Measurements from ENCODE around the gene HSF2BP.

HSF2BP gene

GRCh38 chr21:43635436-43635835, 23.9 kb downstream of the HSF2BP start:
- H3K27ac ChIP-seq (ENCODE audit: low read depth, low read length) = no peak overlapping the region
- peaks cover 12% of the 10 kb centered on the region for H3K4me1 ChIP-seq (ENCODE audit: control insufficient read depth, insufficient read depth, low read length, unreplicated experiment)
- H3K27me3 ChIP-seq (ENCODE audit: insufficient read depth, low read length) = no peaks in the 10 kb centered on the region
- H3K36me3 ChIP-seq (ENCODE audit: insufficient read depth, low read length) = no peaks in the 10 kb centered on the region
- no peak overlapping the region for H2AFZ ChIP-seq (ENCODE audit: low read length, unreplicated experiment)
- H3K4me3 ChIP-seq (ENCODE audit: low read depth, low read length) = no peak overlapping the region
- H3K79me2 ChIP-seq (ENCODE audit: control insufficient read depth, insufficient read depth, low read length, unreplicated experiment) = no peaks in the 10 kb centered on the region

GRCh38 chr21:43634618-43635017, 24.7 kb downstream of the HSF2BP start:
- H3K4me3 ChIP-seq (ENCODE audit: low read depth, low read length) = no peak overlapping the region
- no peak overlapping the region for H3K27ac ChIP-seq (ENCODE audit: low read depth, low read length)
- no peak overlapping the region for H2AFZ ChIP-seq (ENCODE audit: low read length, unreplicated experiment)
- H3K4me1 ChIP-seq (ENCODE audit: control insufficient read depth, insufficient read depth, low read length, unreplicated experiment) = peaks cover 4% of the 10 kb centered on the region
- H3K79me2 ChIP-seq (ENCODE audit: control insufficient read depth, insufficient read depth, low read length, unreplicated experiment) = no peaks in the 10 kb centered on the region
- H3K36me3 ChIP-seq (ENCODE audit: insufficient read depth, low read length) = no peaks in the 10 kb centered on the region
- no peaks in the 10 kb centered on the region for H3K27me3 ChIP-seq (ENCODE audit: insufficient read depth, low read length)

- Histone ChIP-seq H3K27me3 (ENCODE audit: insufficient read depth, low read length) (no peaks in the 10 kb centered on the region), H3K36me3 (ENCODE audit: insufficient read depth, low read length) (0 out of 2 replicates have a peak, but pooled peaks cover 9% of the 10 kb centered on the region), H3K27ac (ENCODE audit: low read depth, low read length) (no peak overlapping the region), H3K79me2 (ENCODE audit: control insufficient read depth, insufficient read depth, low read length, unreplicated experiment) (no peaks in the 10 kb centered on the region), H3K4me1 (ENCODE audit: control insufficient read depth, insufficient read depth, low read length, unreplicated experiment) (no peaks in the 10 kb centered on the region), H3K4me3 (ENCODE audit: low read depth, low read length) (no peak overlapping the region), H2AFZ (ENCODE audit: low read length, unreplicated experiment) (no peak overlapping the region)
Measured at GRCh38 chr21:43632373-43632905, 26.8 kb downstream of the HSF2BP start.

GRCh38 chr21:43631411-43632107, 27.7 kb downstream of the HSF2BP start:
- Histone ChIP-seq H3K36me3 (ENCODE audit: insufficient read depth, low read length) (0 out of 2 replicates have a peak, but pooled peaks cover 9% of the 10 kb centered on the region), H3K27ac (ENCODE audit: low read depth, low read length) (no peak overlapping the region), H3K27me3 (ENCODE audit: insufficient read depth, low read length) (no peaks in the 10 kb centered on the region), H3K4me3 (ENCODE audit: low read depth, low read length) (no peak overlapping the region), H3K79me2 (ENCODE audit: control insufficient read depth, insufficient read depth, low read length, unreplicated experiment) (no peaks in the 10 kb centered on the region), H2AFZ (ENCODE audit: low read length, unreplicated experiment) (no peak overlapping the region), H3K4me1 (ENCODE audit: control insufficient read depth, insufficient read depth, low read length, unreplicated experiment) (no peaks in the 10 kb centered on the region)

- H3K4me3 ChIP-seq (ENCODE audit: low read depth, low read length) = no peak overlapping the region
- H3K27ac ChIP-seq (ENCODE audit: low read depth, low read length) = no peak overlapping the region
- H3K36me3 ChIP-seq (ENCODE audit: insufficient read depth, low read length) = 0 out of 2 replicates have a peak, but pooled peaks cover 9% of the 10 kb centered on the region
- no peaks in the 10 kb centered on the region for H3K4me1 ChIP-seq (ENCODE audit: control insufficient read depth, insufficient read depth, low read length, unreplicated experiment)
- H3K27me3 ChIP-seq (ENCODE audit: insufficient read depth, low read length) = no peaks in the 10 kb centered on the region
- no peaks in the 10 kb centered on the region for H3K79me2 ChIP-seq (ENCODE audit: control insufficient read depth, insufficient read depth, low read length, unreplicated experiment)
- no peak overlapping the region for H2AFZ ChIP-seq (ENCODE audit: low read length, unreplicated experiment)
Measured at GRCh38 chr21:43627527-43627926, 31.8 kb downstream of the HSF2BP start.

GRCh38 chr21:43626390-43626789, 32.9 kb downstream of the HSF2BP start:
- Histone ChIP-seq H3K27me3 (ENCODE audit: insufficient read depth, low read length) (no peaks in the 10 kb centered on the region), H3K4me3 (ENCODE audit: low read depth, low read length) (no peak overlapping the region), H3K4me1 (ENCODE audit: control insufficient read depth, insufficient read depth, low read length, unreplicated experiment) (no peaks in the 10 kb centered on the region), H3K36me3 (ENCODE audit: insufficient read depth, low read length) (0 out of 2 replicates have a peak, but pooled peaks cover 9% of the 10 kb centered on the region), H2AFZ (ENCODE audit: low read length, unreplicated experiment) (no peak overlapping the region), H3K79me2 (ENCODE audit: control insufficient read depth, insufficient read depth, low read length, unreplicated experiment) (no peaks in the 10 kb centered on the region), H3K27ac (ENCODE audit: low read depth, low read length) (no peak overlapping the region)

GRCh38 chr21:43624339-43624738, 34.9 kb downstream of the HSF2BP start:
- no peaks in the 10 kb centered on the region for H3K27me3 ChIP-seq (ENCODE audit: insufficient read depth, low read length)
- H3K27ac ChIP-seq (ENCODE audit: low read depth, low read length) = no peak overlapping the region
- H3K4me3 ChIP-seq (ENCODE audit: low read depth, low read length) = no peak overlapping the region
- no peak overlapping the region for H2AFZ ChIP-seq (ENCODE audit: low read length, unreplicated experiment)
- no peaks in the 10 kb centered on the region for H3K79me2 ChIP-seq (ENCODE audit: control insufficient read depth, insufficient read depth, low read length, unreplicated experiment)
- H3K36me3 ChIP-seq (ENCODE audit: insufficient read depth, low read length) = 0 out of 2 replicates have a peak, but pooled peaks cover 9% of the 10 kb centered on the region
- H3K4me1 ChIP-seq (ENCODE audit: control insufficient read depth, insufficient read depth, low read length, unreplicated experiment) = no peaks in the 10 kb centered on the region

- no peaks in the 10 kb centered on the region for H3K4me1 ChIP-seq (ENCODE audit: control insufficient read depth, insufficient read depth, low read length, unreplicated experiment)
- no peak overlapping the region for H2AFZ ChIP-seq (ENCODE audit: low read length, unreplicated experiment)
- H3K27me3 ChIP-seq (ENCODE audit: insufficient read depth, low read length) = no peaks in the 10 kb centered on the region
- no peak overlapping the region for H3K4me3 ChIP-seq (ENCODE audit: low read depth, low read length)
- H3K79me2 ChIP-seq (ENCODE audit: control insufficient read depth, insufficient read depth, low read length, unreplicated experiment) = no peaks in the 10 kb centered on the region
- 0 out of 2 replicates have a peak, but pooled peaks cover 9% of the 10 kb centered on the region for H3K36me3 ChIP-seq (ENCODE audit: insufficient read depth, low read length)
- no peak overlapping the region for H3K27ac ChIP-seq (ENCODE audit: low read depth, low read length)
Measured at GRCh38 chr21:43623588-43623987, 35.7 kb downstream of the HSF2BP start.

GRCh38 chr21:43622796-43623195, 36.5 kb downstream of the HSF2BP start:
- H2AFZ ChIP-seq (ENCODE audit: low read length, unreplicated experiment) = no peak overlapping the region
- no peak overlapping the region for H3K27ac ChIP-seq (ENCODE audit: low read depth, low read length)
- no peak overlapping the region for H3K4me3 ChIP-seq (ENCODE audit: low read depth, low read length)

GRCh38 chr21:43619856-43620255, 39.4 kb downstream of the HSF2BP start:
- Histone ChIP-seq H3K27ac (ENCODE audit: low read depth, low read length) (no peak overlapping the region), H3K4me3 (ENCODE audit: low read depth, low read length) (no peak overlapping the region), H3K4me1 (ENCODE audit: control insufficient read depth, insufficient read depth, low read length, unreplicated experiment) (no peaks in the 10 kb centered on the region), H3K27me3 (ENCODE audit: insufficient read depth, low read length) (no peaks in the 10 kb centered on the region), H2AFZ (ENCODE audit: low read length, unreplicated experiment) (no peak overlapping the region), H3K36me3 (ENCODE audit: insufficient read depth, low read length) (no peaks in the 10 kb centered on the region), H3K79me2 (ENCODE audit: control insufficient read depth, insufficient read depth, low read length, unreplicated experiment) (no peaks in the 10 kb centered on the region)

More at GRCh38 chr21:43622796-43623195, 36.5 kb downstream of the HSF2BP start:
- H3K36me3 ChIP-seq (ENCODE audit: insufficient read depth, low read length) = 0 out of 2 replicates have a peak, but pooled peaks cover 3% of the 10 kb centered on the region
- H3K27me3 ChIP-seq (ENCODE audit: insufficient read depth, low read length) = no peaks in the 10 kb centered on the region
- no peaks in the 10 kb centered on the region for H3K4me1 ChIP-seq (ENCODE audit: control insufficient read depth, insufficient read depth, low read length, unreplicated experiment)
- H3K79me2 ChIP-seq (ENCODE audit: control insufficient read depth, insufficient read depth, low read length, unreplicated experiment) = no peaks in the 10 kb centered on the region

- no peak overlapping the region for H3K27ac ChIP-seq (ENCODE audit: low read depth, low read length)
Measured at GRCh38 chr21:43619344-43619743, 39.9 kb downstream of the HSF2BP start.

More at GRCh38 chr21:43619344-43619743, 39.9 kb downstream of the HSF2BP start:
- Histone ChIP-seq H3K4me3 (ENCODE audit: low read depth, low read length) (no peak overlapping the region), H3K36me3 (ENCODE audit: insufficient read depth, low read length) (no peaks in the 10 kb centered on the region), H3K27me3 (ENCODE audit: insufficient read depth, low read length) (no peaks in the 10 kb centered on the region), H2AFZ (ENCODE audit: low read length, unreplicated experiment) (no peak overlapping the region), H3K79me2 (ENCODE audit: control insufficient read depth, insufficient read depth, low read length, unreplicated experiment) (no peaks in the 10 kb centered on the region), H3K4me1 (ENCODE audit: control insufficient read depth, insufficient read depth, low read length, unreplicated experiment) (no peaks in the 10 kb centered on the region)
